ENCODE data around the gene SF3B6.

Gene SF3B6

DNA sequence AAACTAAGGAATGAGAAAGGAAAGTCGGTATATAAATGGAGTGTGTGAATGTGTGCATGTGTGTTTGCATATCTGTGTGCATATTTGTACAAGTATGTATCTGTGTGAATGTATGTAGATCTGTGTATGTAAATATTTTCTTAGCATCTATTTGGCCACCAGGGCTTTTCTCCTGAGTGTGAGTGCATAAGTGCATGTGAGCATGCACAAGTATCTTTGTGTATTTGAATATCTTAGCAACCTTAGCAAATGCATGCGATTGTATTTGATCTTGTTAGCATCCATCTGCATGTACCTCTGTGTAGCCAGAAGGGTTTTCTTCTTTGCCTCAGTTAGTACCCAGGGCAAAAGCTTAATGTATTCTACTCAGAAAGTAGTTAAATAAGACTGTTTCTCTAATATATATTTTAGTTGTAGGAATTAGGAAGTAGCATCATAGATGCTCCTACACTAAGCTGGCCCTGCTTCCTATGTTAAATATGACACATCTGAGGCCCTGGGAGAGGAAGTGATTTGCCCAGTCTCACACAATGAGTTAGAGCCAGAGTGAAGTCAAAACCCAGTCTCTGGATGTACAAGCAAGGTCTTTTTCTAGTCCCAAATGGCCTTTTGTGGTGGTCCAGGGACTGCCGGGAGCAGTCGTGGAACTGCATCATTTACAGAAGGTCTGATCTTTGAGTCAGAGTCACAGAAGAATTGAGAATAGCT lies 17.4 kb downstream of the SF3B6 start:
- TF ChIP-seq, protein P1, sequence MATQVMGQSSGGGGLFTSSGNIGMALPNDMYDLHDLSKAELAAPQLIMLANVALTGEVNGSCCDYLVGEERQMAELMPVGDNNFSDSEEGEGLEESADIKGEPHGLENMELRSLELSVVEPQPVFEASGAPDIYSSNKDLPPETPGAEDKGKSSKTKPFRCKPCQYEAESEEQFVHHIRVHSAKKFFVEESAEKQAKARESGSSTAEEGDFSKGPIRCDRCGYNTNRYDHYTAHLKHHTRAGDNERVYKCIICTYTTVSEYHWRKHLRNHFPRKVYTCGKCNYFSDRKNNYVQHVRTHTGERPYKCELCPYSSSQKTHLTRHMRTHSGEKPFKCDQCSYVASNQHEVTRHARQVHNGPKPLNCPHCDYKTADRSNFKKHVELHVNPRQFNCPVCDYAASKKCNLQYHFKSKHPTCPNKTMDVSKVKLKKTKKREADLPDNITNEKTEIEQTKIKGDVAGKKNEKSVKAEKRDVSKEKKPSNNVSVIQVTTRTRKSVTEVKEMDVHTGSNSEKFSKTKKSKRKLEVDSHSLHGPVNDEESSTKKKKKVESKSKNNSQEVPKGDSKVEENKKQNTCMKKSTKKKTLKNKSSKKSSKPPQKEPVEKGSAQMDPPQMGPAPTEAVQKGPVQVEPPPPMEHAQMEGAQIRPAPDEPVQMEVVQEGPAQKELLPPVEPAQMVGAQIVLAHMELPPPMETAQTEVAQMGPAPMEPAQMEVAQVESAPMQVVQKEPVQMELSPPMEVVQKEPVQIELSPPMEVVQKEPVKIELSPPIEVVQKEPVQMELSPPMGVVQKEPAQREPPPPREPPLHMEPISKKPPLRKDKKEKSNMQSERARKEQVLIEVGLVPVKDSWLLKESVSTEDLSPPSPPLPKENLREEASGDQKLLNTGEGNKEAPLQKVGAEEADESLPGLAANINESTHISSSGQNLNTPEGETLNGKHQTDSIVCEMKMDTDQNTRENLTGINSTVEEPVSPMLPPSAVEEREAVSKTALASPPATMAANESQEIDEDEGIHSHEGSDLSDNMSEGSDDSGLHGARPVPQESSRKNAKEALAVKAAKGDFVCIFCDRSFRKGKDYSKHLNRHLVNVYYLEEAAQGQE (IDR thresholded peaks at IDR 0.05; ENCODE audit: insufficient read depth in 1 of 2, low read depth in 2 of 2, low read length in 2 of 2): no peak
- no peak for TF ChIP-seq TAF1 (IDR thresholded peaks at IDR 0.05; ENCODE audit: borderline replicate concordance, insufficient read depth, low read length)
- no peak for TF ChIP-seq FOXP2 (optimal IDR thresholded peaks at IDR 0.05; ENCODE audit: borderline replicate concordance, extremely low read depth, extremely low read length, insufficient read depth)
- TF ChIP-seq POLR2AphosphoS5 (IDR thresholded peaks at IDR 0.05; ENCODE audit: low read depth, low read length): no peak
- TF ChIP-seq SIN3A (IDR thresholded peaks at IDR 0.05; ENCODE audit: borderline replicate concordance, insufficient read depth, low read length): no peak

DNA sequence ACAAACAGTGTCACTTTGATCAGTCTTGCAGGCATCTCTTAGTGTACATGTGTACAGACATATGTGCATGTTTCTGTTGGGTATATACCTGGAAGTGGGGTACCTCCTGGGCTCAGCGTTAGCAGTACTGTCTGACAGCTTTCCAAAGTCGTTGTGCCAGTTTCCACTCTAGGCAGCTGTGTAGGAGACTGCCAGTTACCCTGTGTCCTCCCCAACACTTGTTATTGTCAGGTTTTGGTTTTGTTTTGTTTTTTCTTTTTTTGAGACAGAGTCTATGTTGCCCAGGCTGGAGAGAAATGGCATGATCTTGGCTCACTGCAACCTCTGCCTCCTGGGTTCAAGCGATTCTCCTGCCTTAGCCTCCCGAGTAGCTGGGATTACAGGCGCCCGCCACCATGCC lies 20.4 kb downstream of the SF3B6 start:
- no peak for TF ChIP-seq SIN3A (IDR thresholded peaks at IDR 0.05; ENCODE audit: borderline replicate concordance, insufficient read depth, low read length)
- no peak for TF ChIP-seq TAF1 (IDR thresholded peaks at IDR 0.05; ENCODE audit: borderline replicate concordance, insufficient read depth, low read length)
- no peak for TF ChIP-seq FOXP2 (optimal IDR thresholded peaks at IDR 0.05; ENCODE audit: borderline replicate concordance, extremely low read depth, extremely low read length, insufficient read depth)
- no peak for TF ChIP-seq POLR2AphosphoS5 (IDR thresholded peaks at IDR 0.05; ENCODE audit: low read depth, low read length)
- TF ChIP-seq, protein P1 (IDR thresholded peaks at IDR 0.05; ENCODE audit: insufficient read depth in 1 of 2, low read depth in 2 of 2, low read length in 2 of 2): no peak

DNA sequence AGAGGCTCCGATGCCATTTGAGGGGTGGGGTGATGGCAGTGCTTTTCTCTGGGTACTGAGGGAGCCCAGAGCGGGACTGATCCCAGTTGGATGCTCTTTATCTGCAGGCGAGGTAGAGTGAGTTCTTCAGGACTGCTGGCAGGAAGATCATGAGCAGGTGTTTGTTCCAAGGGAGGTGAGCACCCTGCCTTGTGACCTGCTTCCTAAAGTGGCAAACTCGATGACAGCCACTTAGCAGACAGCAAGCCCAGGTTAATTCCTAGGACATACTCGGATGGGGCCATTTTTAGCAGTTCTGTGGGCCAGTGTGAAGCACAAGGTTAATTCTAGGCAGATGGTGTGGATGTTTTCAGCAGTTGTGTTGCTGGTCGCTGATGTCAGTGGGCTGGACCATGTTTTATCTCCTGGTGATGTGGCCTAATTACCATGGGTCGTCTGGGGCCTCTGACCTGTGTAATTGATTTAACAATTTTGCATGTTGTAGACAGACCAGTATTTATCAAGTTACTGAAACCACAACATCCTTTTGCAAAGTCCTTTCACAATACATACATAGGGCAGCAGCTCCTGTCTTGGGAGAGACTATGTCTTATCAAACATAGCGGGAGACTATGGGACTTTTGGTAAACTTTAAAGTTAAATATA lies 21.6 kb downstream of the SF3B6 start:
- TF ChIP-seq POLR2AphosphoS5 (IDR thresholded peaks at IDR 0.05; ENCODE audit: low read depth, low read length) (no peak), TAF1 (IDR thresholded peaks at IDR 0.05; ENCODE audit: borderline replicate concordance, insufficient read depth, low read length) (no peak), FOXP2 (optimal IDR thresholded peaks at IDR 0.05; ENCODE audit: borderline replicate concordance, extremely low read depth, extremely low read length, insufficient read depth) (no peak), SIN3A (IDR thresholded peaks at IDR 0.05; ENCODE audit: borderline replicate concordance, insufficient read depth, low read length) (no peak)
- TF ChIP-seq, protein P1 (IDR thresholded peaks at IDR 0.05; ENCODE audit: insufficient read depth in 1 of 2, low read depth in 2 of 2, low read length in 2 of 2): no peak

DNA sequence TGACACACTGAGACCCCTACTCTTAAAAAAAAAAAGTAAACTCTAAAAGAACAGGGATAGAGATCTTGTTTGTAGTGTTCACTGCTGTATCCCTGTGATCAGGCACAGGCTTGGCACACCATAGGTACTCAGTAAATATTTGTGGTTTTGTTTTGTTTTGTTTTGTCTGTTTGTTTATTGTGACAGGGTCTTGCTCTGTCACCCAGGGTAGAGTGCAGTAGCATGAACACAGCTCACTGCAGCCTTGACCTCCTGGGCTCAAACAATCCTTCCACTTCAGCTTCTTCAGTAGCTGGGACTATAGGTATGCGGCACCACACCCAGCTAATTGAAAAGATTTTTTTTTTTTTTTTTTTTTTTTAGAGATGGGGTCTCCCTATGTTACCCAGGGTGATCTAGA lies 23.2 kb downstream of the SF3B6 start:
- TF ChIP-seq, protein P1 (IDR thresholded peaks at IDR 0.05; ENCODE audit: insufficient read depth in 1 of 2, low read depth in 2 of 2, low read length in 2 of 2): no peak
- no peak for TF ChIP-seq TAF1 (IDR thresholded peaks at IDR 0.05; ENCODE audit: borderline replicate concordance, insufficient read depth, low read length)
- no peak for TF ChIP-seq FOXP2 (optimal IDR thresholded peaks at IDR 0.05; ENCODE audit: borderline replicate concordance, extremely low read depth, extremely low read length, insufficient read depth)
- no peak for TF ChIP-seq SIN3A (IDR thresholded peaks at IDR 0.05; ENCODE audit: borderline replicate concordance, insufficient read depth, low read length)
- no peak for TF ChIP-seq POLR2AphosphoS5 (IDR thresholded peaks at IDR 0.05; ENCODE audit: low read depth, low read length)
